Right kidney (tissue), 1 donor: ENCODE measurements around the gene NOL8.

Experiments
- DNase-seq: peaks from one replicate; pipeline ENCODE4 v3.0.0-alpha.2; 2016

The NOL8 gene

DNA sequence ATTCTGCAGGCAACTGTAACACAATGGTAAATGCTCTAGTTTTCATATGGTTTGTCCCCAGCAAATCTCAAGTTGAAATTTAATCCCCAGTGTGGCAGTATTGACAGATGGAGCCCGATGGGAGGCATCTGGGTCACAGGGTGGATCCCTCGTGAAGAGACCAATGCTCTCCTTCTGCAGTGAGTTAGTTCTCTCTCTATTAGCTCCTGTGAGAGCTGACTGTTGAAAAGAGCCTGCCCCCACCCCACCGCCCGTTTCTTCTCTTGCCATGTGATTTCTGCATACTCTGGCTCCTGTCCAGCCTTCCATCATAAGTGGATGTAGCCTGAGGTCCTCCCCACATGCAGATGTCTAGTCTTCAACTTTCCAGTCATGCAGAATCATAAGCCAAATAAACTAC is 58.7 kb downstream of the NOL8 start:
- DNase-seq, result no peak

DNA sequence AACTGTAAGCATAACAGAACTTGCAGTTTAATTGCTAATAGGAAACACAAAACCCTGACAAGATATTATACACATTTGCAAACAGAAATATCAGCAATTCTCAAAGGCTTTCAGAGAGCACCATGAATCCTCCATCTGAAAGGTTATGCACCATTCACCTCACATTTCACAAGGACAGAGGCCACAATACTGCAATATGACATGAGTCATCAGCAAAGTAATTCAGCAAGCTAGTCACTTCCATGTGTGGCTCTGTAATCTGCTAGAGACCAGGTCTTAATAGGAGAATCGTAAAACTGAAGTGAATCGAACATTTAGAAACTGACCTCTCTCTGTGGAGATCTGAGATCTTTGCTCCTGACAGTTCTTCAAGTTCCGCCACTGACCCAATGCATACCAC is 60.0 kb downstream of the NOL8 start:
- no peak for DNase-seq

DNA sequence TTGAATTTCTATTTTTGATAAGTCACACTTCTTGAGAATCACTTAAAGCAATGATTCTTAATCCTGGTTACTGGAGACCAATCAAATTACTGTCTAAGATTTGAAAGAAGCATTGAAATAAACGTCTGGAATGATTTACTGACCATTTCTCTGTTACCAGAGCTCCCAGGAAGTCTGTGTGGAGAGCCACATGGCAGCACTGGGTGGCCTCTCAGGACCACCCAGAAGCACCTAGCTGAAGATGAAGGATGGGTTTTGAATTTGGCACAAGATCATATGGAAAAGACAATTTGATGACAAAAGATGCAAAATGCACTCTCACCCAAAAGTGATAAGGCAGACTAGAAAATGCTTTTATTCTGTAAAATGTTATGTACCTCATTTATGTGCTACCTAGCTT is 62.0 kb downstream of the NOL8 start:
- DNase-seq, result no peak

DNA sequence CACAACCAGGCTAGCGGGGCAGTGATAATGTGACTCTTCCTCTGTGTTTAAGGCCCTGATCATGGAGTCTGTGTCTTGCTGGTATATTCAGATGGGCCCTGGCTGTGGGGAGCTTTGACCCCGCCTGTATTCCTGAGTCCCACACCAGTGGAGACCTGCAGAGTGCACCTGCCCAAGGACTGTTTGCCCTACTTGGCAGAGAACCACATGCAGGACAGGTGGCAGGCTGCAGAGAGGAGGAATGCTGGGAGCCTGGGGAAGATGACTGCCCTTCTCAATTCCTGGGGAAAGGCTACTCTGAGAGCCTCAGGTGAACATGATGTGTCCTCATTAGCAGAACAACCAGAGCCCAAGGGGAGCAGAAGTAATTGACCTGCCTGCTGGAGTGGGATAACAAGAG is 67.8 kb downstream of the NOL8 start:
- DNase-seq, result no peak

DNA sequence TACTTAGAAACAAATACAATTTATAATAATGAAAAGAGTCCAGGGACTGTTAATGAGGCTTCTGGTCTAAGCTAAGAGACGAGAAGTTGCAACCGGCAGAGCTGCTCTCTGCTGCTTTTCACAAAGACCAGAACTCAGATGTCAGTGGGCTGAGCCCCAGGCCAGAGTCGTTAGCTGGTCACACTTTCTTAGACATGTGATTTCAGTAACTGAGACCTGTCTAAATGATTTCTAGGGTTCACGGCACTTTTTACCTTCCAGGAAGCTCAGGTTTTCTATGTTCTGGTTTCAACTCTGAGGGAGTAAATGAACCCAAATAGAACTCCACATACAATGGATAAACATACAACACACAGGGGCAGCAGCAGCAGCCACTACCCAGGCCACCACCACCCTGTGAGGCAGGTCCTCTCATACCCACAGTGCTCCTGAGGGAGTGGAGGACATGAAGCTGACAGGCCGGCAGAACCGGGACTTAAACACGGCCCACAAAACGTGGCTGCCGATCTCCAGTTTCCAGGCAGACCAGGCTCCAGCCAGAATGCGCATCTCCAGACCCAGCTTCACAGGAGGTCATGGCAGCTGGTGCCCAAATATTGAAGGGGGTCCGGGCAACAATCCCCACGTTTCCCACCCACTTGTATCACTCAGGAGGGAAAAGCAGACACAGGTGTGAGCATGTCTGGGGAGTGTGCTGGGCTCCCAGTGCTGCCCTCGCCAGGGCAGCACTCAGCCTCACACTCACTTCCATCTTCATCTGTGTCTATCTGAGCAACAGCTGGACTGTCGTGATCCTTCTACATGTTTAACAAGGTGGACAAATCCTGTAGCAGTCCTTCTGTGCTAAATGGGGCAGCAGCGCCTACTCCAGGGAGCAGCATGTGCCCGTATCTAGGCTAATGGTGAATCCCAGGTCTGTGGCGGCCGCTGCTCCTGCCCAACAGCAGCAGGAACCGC is 70.5 kb downstream of the NOL8 start:
- peak; percentile 28 for DNase-seq

GRCh38 chr9:92253656-92254055 is 71.5 kb downstream of the NOL8 start:
- DNase-seq, result no peak

- DNase-seq, result no peak
Measured at GRCh38 chr9:92247981-92248380, 77.2 kb downstream of the NOL8 start.
